ENCODE data around the gene FILIP1. TPM values are rescaled to one million over a fixed set of nuclear protein-coding genes. Genes with fewer than 3 reads are reported as not detected.

The FILIP1 gene
- total and polyA plus RNA-seq, 2 donors (not counting 1 experiment from before 2014, with no cell fraction given) = 0.33 to 2.3 TPM

DNA sequence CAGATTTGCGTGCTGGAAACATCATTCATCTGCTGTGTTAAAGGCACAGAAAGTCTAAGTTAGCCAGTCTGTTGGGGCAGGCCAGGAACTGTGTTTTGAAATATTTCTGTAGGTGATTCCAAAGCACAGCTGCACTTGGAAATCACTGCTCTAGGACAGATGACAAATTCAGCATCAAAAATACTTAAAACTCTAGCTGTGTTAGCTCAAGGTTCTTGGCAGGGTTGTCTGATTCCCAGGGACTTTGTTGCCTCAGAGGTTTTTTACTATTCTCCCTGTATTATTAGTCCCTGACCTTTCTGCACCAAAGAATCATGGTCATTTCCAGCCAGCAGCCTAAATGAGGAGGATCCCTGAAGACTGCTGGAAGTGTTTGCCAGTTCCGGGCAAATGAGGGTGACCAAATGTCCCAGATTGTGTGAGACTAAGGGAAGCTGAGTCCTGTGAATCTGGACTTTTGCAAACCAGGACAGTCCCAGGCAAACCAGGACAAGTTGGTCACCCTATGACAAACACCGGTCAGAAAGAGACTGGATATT lies 124.7 kb downstream of the FILIP1 start:
- Histone ChIP-seq H4K20me1 (ENCODE audit: control insufficient read depth, extremely low read depth, insufficient read depth, low read length) (no peaks in the 10 kb centered on the region), H3K27me3 (ENCODE audit: control insufficient read depth, insufficient read depth, low read length) (no peaks in the 10 kb centered on the region)

DNA sequence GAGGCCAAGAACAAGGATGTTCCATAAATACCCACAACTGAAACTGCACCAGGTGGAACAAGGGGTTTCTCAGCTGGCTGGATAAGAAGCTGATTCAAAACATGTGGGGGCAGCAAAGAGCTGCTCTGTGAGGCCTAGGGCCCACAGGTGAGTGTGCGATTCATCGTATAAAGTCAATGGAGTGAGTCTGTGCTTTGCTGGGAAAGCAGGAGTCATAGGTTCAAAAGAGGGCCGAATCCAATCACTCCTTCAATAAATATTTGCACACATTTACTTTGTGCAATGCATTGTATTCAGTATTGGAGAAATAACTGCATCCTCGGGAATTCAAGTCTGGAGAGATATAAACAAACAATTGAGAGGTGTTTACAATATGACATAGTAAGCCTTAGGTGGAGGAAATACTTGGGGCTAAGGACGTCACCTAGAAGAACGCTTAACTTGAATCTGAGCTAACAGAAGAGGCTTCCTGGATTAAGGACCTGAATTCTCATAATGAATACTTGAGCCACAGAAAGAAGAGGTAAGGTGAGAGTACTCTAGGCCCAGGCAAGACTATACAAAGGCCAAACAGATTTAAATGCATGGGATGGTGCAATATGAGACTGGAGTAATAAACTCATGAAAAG lies 125.3 kb downstream of the FILIP1 start:
- Histone ChIP-seq H3K27me3 (ENCODE audit: control insufficient read depth, insufficient read depth, low read length) (no peaks in the 10 kb centered on the region), H3K36me3 (ENCODE audit: control insufficient read depth, insufficient read depth, low read length) (no peaks in the 10 kb centered on the region), H3K79me2 (ENCODE audit: control insufficient read depth, insufficient read depth, low read length) (no peaks in the 10 kb centered on the region), H2AFZ (ENCODE audit: low read length) (no peak overlapping the region), H3K27ac (ENCODE audit: insufficient read depth, low read length) (no peak overlapping the region), H3K9me3 (ENCODE audit: control insufficient read depth, insufficient read depth, low read depth, low read length) (no peaks in the 10 kb centered on the region), H3K4me1 (ENCODE audit: control insufficient read depth, extremely low read depth, insufficient read depth, low read length) (no peaks in the 10 kb centered on the region), H3K4me3 (replicated peaks in 1 of 4; ENCODE audit: control extremely low read depth in 1 of 4, insufficient read depth in 1 of 4, low read depth in 3 of 4, low read length in 4 of 4) (no peak overlapping the region), H3K9ac (ENCODE audit: insufficient read depth, low read length) (no peak overlapping the region), H3K4me2 (ENCODE audit: extremely low read depth, insufficient read depth, low read length) (no peak overlapping the region), H4K20me1 (ENCODE audit: control insufficient read depth, extremely low read depth, insufficient read depth, low read length) (no peaks in the 10 kb centered on the region)
- TF ChIP-seq, protein P1, sequence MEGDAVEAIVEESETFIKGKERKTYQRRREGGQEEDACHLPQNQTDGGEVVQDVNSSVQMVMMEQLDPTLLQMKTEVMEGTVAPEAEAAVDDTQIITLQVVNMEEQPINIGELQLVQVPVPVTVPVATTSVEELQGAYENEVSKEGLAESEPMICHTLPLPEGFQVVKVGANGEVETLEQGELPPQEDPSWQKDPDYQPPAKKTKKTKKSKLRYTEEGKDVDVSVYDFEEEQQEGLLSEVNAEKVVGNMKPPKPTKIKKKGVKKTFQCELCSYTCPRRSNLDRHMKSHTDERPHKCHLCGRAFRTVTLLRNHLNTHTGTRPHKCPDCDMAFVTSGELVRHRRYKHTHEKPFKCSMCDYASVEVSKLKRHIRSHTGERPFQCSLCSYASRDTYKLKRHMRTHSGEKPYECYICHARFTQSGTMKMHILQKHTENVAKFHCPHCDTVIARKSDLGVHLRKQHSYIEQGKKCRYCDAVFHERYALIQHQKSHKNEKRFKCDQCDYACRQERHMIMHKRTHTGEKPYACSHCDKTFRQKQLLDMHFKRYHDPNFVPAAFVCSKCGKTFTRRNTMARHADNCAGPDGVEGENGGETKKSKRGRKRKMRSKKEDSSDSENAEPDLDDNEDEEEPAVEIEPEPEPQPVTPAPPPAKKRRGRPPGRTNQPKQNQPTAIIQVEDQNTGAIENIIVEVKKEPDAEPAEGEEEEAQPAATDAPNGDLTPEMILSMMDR (conservative IDR thresholded peaks at IDR 0.05 in 1 of 2, IDR thresholded peaks at IDR 0.05 in 1 of 2; ENCODE audit: low read depth in 1 of 2, low read length in 2 of 2) = peak; percentile 15 to 26
- no peak for TF ChIP-seq EZH2 (IDR thresholded peaks at IDR 0.05; ENCODE audit: low read length, missing control alignments)
- DNase-seq (ENCODE audit: low read depth in 2 of 2) = peak in 1 of 2 donors; percentile 25

More for the DNA sequence above, 124.7 kb downstream of the FILIP1 start:
- H3K4me1 ChIP-seq (ENCODE audit: control insufficient read depth, extremely low read depth, insufficient read depth, low read length) = no peaks in the 10 kb centered on the region
- no peak overlapping the region for H3K4me3 ChIP-seq (replicated peaks in 1 of 4; ENCODE audit: control extremely low read depth in 1 of 4, insufficient read depth in 1 of 4, low read depth in 3 of 4, low read length in 4 of 4)
- TF ChIP-seq, protein P1 (conservative IDR thresholded peaks at IDR 0.05 in 1 of 2, IDR thresholded peaks at IDR 0.05 in 1 of 2; ENCODE audit: low read depth in 1 of 2, low read length in 2 of 2) = no peak
- TF ChIP-seq EZH2 (IDR thresholded peaks at IDR 0.05; ENCODE audit: low read length, missing control alignments) = no peak
- no peak overlapping the region for H2AFZ ChIP-seq (ENCODE audit: low read length)
- no peaks in the 10 kb centered on the region for H3K9me3 ChIP-seq (ENCODE audit: control insufficient read depth, insufficient read depth, low read depth, low read length)
- DNase-seq (ENCODE audit: low read depth in 2 of 2) = peak in 1 of 2 donors; percentile 7
- H3K27ac ChIP-seq (ENCODE audit: insufficient read depth, low read length) = no peak overlapping the region
- no peak overlapping the region for H3K9ac ChIP-seq (ENCODE audit: insufficient read depth, low read length)
- no peak overlapping the region for H3K4me2 ChIP-seq (ENCODE audit: extremely low read depth, insufficient read depth, low read length)
- no peaks in the 10 kb centered on the region for H3K79me2 ChIP-seq (ENCODE audit: control insufficient read depth, insufficient read depth, low read length)
- H3K36me3 ChIP-seq (ENCODE audit: control insufficient read depth, insufficient read depth, low read length) = no peaks in the 10 kb centered on the region

DNA sequence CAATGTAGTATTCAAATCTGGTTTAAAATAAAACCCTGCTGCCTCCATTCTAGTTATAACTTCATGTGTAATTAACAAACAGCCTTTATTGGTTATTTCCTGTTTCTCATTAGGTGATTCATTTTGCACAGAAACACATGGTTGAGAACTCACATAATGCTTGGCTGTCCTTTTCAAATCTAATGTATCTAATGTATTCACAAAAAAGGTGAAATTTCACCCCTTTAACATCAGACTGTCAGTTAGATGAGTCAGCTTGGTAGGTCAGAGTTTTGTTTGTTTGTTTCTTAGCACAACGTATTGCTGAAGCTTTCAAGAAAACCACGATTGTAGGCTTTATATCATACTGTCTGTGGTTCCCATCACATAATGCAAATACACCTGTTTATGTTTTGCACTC lies 130.3 kb downstream of the FILIP1 start:
- Histone ChIP-seq H3K4me1 (ENCODE audit: control insufficient read depth, extremely low read depth, insufficient read depth, low read length) (no peaks in the 10 kb centered on the region), H3K36me3 (ENCODE audit: control insufficient read depth, insufficient read depth, low read length) (no peaks in the 10 kb centered on the region), H3K9me3 (ENCODE audit: control insufficient read depth, insufficient read depth, low read depth, low read length) (no peaks in the 10 kb centered on the region), H2AFZ (ENCODE audit: low read length) (no peak overlapping the region), H3K79me2 (ENCODE audit: control insufficient read depth, insufficient read depth, low read length) (no peaks in the 10 kb centered on the region), H3K4me3 (replicated peaks in 1 of 4; ENCODE audit: control extremely low read depth in 1 of 4, insufficient read depth in 1 of 4, low read depth in 3 of 4, low read length in 4 of 4) (no peak overlapping the region), H3K9ac (ENCODE audit: insufficient read depth, low read length) (no peak overlapping the region), H3K27me3 (ENCODE audit: control insufficient read depth, insufficient read depth, low read length) (no peaks in the 10 kb centered on the region), H4K20me1 (ENCODE audit: control insufficient read depth, extremely low read depth, insufficient read depth, low read length) (no peaks in the 10 kb centered on the region), H3K4me2 (ENCODE audit: extremely low read depth, insufficient read depth, low read length) (no peak overlapping the region), H3K27ac (ENCODE audit: insufficient read depth, low read length) (no peak overlapping the region)
- TF ChIP-seq, protein P1 (conservative IDR thresholded peaks at IDR 0.05 in 1 of 2, IDR thresholded peaks at IDR 0.05 in 1 of 2; ENCODE audit: low read depth in 1 of 2, low read length in 2 of 2) = no peak
- TF ChIP-seq EZH2 (IDR thresholded peaks at IDR 0.05; ENCODE audit: low read length, missing control alignments) = no peak
- peak in 1 of 2 donors; percentile 11 for DNase-seq (ENCODE audit: low read depth in 2 of 2)

Data from fibroblast of lung (primary cell).